Mucosa of descending colon (tissue), 3 donors: Measurements from ENCODE around the gene NRG4. TPM values are rescaled to one million over a fixed set of nuclear protein-coding genes. Genes with fewer than 3 reads are reported as not detected.

Source experiments
- ATAC-seq: fragments of 200-7000 bp; cut with Tn5 transposase; one replicate; pipeline ENCODE4 v1.9.1; 2020; ENCODE audit warnings: mild to moderate bottlenecking, moderate library complexity
- DNase-seq, 3 donors: peaks; one replicate each; pipeline ENCODE4 v3.0.0-alpha.2; 2020
- H3K36me3 ChIP-seq: fragments of 200-600 bp; one replicate; pipeline ENCODE4 v1.8.0; 2021; ENCODE audit warnings: low read depth, mild to moderate bottlenecking
- H3K4me1 ChIP-seq: fragments of 200-600 bp; one replicate; pipeline ENCODE4 v1.8.0; 2021; ENCODE audit warnings: low read depth, mild to moderate bottlenecking
- H3K4me3 ChIP-seq: fragments of 200-600 bp; one replicate; pipeline ENCODE4 v1.8.0; 2021; ENCODE audit warnings: mild to moderate bottlenecking
- H3K9me3 ChIP-seq: fragments of 200-600 bp; one replicate; pipeline ENCODE4 v1.8.0; 2021; ENCODE audit warnings: mild to moderate bottlenecking
- intact Hi-C, 2 donors: fragments of 100-400 bp; cut with DNase I in 1 of 2; cut with micrococcal nuclease in 1 of 2; formaldehyde crosslinking; loops; one replicate each; pipeline versions ENCODE4 v1.11.0 to v1.11.1; 2022; cut with DNase I, micrococcal nuclease
- total RNA-seq, 3 donors: library from RNA; stranded (reverse); fragmentation: NEBNext Ultra II Directional in 2 of 3; extraction: Animal tissue kit (Norgen Biotek cat#: 25700) in 2 of 3; gene quantifications; one replicate each; pipeline versions ENCODE4 v1.2.1 to v1.2.4, GENCODE V29; 2021 to 2023
- TF ChIP-seq, protein P1 (sequence below): fragments of 200-600 bp; IDR thresholded peaks from one replicate; pipeline ENCODE4 v1.8.0; 2022; ENCODE audit warnings: antibody characterized with exemption, mild to moderate bottlenecking
- donor health status: DM: no; HTN: no; CAD: no; lungs with moderate emphysema.
- donor health status: DM: no; HTN: no; CAD: no.
- donor health status: DM: no; HTN: yes; CAD: no.

NRG4 gene
- total RNA-seq, 3 donors from 2014 or later: 0.95 to 3.3 (median 3.1) TPM

DNA sequence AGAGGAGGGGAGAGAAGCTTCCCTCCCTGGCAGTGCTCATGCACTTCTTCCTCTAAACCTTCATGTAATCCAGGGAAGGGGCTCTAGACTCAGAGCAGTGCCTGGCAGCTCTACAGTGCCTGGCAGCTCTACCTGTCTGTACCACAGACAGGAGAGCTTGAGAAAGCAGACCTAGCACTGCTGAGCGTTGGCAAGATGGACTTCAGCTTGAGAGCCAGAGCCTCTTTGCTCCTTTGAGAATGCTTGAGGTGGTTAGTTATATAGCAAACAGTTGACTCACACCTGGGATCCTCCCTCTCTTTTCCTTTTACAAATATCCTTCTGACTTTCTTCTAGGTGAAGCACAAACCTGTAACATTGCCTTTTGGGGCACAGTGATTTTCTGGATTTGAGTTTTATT, 87.6 kb downstream of the NRG4 start:
- DNase-seq (no peak), ATAC-seq (peak; percentile 13)
- no peaks in the 10 kb centered on the region for H3K36me3 ChIP-seq
- no peaks in the 10 kb centered on the region for H3K9me3 ChIP-seq
- peaks cover 12% of the 10 kb centered on the region for H3K4me1 ChIP-seq
- intact Hi-C loops: no loop called here
- TF ChIP-seq, protein P1, sequence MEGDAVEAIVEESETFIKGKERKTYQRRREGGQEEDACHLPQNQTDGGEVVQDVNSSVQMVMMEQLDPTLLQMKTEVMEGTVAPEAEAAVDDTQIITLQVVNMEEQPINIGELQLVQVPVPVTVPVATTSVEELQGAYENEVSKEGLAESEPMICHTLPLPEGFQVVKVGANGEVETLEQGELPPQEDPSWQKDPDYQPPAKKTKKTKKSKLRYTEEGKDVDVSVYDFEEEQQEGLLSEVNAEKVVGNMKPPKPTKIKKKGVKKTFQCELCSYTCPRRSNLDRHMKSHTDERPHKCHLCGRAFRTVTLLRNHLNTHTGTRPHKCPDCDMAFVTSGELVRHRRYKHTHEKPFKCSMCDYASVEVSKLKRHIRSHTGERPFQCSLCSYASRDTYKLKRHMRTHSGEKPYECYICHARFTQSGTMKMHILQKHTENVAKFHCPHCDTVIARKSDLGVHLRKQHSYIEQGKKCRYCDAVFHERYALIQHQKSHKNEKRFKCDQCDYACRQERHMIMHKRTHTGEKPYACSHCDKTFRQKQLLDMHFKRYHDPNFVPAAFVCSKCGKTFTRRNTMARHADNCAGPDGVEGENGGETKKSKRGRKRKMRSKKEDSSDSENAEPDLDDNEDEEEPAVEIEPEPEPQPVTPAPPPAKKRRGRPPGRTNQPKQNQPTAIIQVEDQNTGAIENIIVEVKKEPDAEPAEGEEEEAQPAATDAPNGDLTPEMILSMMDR: no peak
- H3K4me3 ChIP-seq: no peak overlapping the region

DNA sequence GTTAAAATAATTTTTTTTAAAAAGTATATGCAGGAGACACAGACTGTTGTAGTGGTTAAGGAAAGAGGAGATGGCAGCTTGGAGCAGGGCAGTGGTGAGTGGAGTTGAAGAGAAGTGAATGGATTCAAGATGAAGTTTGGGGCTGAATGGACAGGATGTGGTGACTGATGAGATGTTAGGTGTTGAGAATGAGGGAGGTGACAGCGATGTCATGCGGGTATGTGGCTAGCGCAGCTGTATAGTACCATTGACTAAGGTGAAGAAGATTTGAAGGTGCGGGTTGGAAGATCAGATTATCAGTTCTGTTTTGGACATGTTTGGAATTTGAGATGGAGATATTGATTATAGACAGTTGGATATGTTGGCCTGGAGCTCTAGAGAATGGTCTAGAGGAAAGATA, 88.5 kb downstream of the NRG4 start:
- DNase-seq: no peak
- intact Hi-C loops: no loop called here
- TF ChIP-seq, protein P1: no peak
- H3K4me3 ChIP-seq: no peak overlapping the region
- H3K4me1 ChIP-seq: peaks cover 12% of the 10 kb centered on the region
- H3K9me3 ChIP-seq: no peaks in the 10 kb centered on the region
- H3K36me3 ChIP-seq: no peaks in the 10 kb centered on the region
- ATAC-seq: no peak

DNA sequence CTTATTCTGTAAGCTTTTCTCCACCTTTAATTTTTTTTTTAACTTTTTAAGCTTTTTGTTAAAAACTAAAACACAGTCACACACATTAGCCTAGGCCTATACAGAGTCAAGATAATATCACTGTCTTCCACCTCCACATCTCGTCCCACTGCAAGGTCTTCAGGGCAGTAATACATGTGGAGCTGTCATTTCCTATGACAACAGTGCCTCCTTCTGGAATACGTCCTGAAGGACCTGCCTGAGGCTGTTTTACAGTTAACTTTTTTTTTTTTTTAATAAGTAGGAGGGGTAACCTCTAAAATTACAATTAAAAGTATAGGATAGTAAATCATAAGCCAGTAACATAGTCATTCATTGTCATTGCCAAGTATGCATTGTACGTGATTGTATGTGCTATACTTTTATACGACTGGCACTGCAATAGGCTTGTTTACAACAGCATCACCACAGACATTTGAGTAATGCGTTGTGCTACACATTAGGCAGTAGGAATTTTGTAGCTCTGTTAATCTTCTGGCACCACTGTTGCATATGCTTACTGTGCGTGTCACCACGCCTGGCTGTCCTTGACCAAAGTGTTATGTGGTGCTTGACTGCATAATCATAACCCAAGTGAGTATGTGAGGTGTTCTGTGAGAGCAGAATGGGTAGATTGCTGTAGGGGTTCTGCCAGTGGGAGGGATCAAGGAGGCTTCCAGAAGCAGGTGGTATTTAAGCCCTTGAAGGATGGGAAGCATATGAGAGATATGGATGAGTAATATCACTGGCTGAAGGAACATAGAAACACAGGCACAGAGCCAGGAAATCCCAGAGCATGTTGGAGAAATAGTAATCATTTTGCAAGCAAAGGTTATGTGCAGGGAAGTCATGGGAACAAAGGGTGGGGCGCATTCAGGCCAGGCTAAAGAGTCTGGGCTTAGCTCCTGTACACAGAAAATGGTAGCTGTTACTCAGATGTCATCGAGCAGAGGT, 90.2 kb downstream of the NRG4 start:
- Histone ChIP-seq H3K36me3 (no peaks in the 10 kb centered on the region), H3K4me3 (no peak overlapping the region), H3K9me3 (no peaks in the 10 kb centered on the region), H3K4me1 (peaks cover 12% of the 10 kb centered on the region)
- DNase-seq: peak in 2 of 3 donors; percentile 40 to 80
- TF ChIP-seq, protein P1: peak; percentile 23
- peak; percentile 90 for ATAC-seq
- intact Hi-C loops: no loop called here

DNA sequence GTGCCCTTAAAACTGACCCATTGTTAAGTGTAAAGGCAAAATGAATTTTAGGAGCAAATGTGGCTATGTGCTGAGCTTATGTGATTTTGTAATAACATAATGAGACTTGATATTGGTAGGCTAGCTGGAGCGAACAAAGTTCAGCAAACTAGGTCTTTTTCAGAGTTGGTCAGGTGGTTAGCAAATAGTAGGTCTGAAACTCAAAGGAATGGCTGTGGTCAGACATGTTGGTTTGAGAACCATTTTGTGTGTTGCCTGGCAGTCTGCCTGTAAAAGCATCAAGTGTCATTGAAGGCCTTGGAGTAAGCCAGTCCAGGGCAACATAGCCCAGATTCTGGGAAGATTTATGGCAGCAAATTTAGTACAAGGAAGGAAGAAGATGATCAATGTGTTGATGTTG, 92.1 kb downstream of the NRG4 start:
- intact Hi-C loops: no loop called here
- ATAC-seq: no peak
- no peak for DNase-seq
- no peaks in the 10 kb centered on the region for H3K36me3 ChIP-seq
- no peaks in the 10 kb centered on the region for H3K9me3 ChIP-seq
- no peak overlapping the region for H3K4me3 ChIP-seq
- H3K4me1 ChIP-seq: peaks cover 12% of the 10 kb centered on the region
- TF ChIP-seq, protein P1: no peak

DNA sequence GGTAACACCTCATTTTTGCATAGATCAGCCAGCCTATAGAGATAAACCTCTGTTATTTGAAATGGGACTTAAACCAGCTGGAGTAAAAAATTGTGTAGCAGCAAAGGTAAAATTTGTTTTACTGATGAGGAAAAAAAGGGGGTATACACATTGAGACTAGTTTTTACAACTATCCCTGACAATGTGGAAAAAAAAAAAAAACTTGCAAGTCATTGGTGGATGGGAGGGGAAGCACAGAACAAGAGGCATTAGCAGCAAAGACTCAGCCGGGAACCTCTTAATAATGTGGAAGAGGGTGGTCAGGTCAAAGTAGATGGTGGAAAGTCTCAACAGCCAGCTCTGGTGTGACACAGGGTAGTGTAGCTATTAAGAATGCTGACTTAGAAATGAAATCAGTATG, 94.1 kb downstream of the NRG4 start:
- intact Hi-C loops: no loop called here
- Histone ChIP-seq H3K9me3 (no peaks in the 10 kb centered on the region), H3K4me1 (peaks cover 12% of the 10 kb centered on the region), H3K4me3 (no peak overlapping the region), H3K36me3 (no peaks in the 10 kb centered on the region)
- TF ChIP-seq, protein P1: no peak
- no peak for ATAC-seq
- DNase-seq: no peak
